NCI-H2227 treated with DMSO at 0.1 percent for 48 hours (cell line): ENCODE measurements around the gene USP54.
"Not testable (repeated sequence)": the region's sequence is repeated elsewhere in the genome, so short reads cannot be mapped to it uniquely, and the experiment has no call there.

Source experiments
- DNase-seq: peaks from one replicate; lab custom pipeline; 2025; lab: John Stamatoyannopoulos, UW

USP54 gene

GRCh38 chr10:73590881-73591799 is at the start of gene USP54:
Gene USP54 (minus strand): TSS chr10:73591342. CDS start chr10:73575658, 15,684 bp downstream.
- no peak for DNase-seq

- DNase-seq: no peak
Observed at GRCh38 chr10:73639286-73639685, 48.1 kb upstream of the USP54 start.

GRCh38 chr10:73635781-73636180 is 44.6 kb upstream of the USP54 start:
- DNase-seq: no peak

- DNase-seq: no peak
Observed at GRCh38 chr10:73634421-73634820, 43.3 kb upstream of the USP54 start.

GRCh38 chr10:73629165-73629564 is 38.0 kb upstream of the USP54 start:
- DNase-seq: no peak

- no peak for DNase-seq
Observed at GRCh38 chr10:73628405-73628804, 37.3 kb upstream of the USP54 start.

GRCh38 chr10:73627300-73627699 is 36.2 kb upstream of the USP54 start:
- no peak for DNase-seq

GRCh38 chr10:73625884-73626752 is 35.0 kb upstream of the USP54 start:
- DNase-seq: peak; percentile 85

GRCh38 chr10:73625004-73625883 is 34.1 kb upstream of the USP54 start:
- peak; percentile 48 for DNase-seq

- no peak for DNase-seq
Observed at GRCh38 chr10:73623056-73623455, 31.9 kb upstream of the USP54 start.

- not testable (repeated sequence) for DNase-seq
Observed at GRCh38 chr10:73620974-73621373, 29.8 kb upstream of the USP54 start.

GRCh38 chr10:73617143-73617542 is 26.0 kb upstream of the USP54 start:
- DNase-seq: not testable (repeated sequence)

- no peak for DNase-seq
Observed at GRCh38 chr10:73614720-73615119, 23.6 kb upstream of the USP54 start.

GRCh38 chr10:73609116-73609515 is 18.0 kb upstream of the USP54 start:
- DNase-seq: no peak

GRCh38 chr10:73601486-73601921 is 10.4 kb upstream of the USP54 start:
- DNase-seq: peak; percentile 13

- DNase-seq: no peak
Observed at GRCh38 chr10:73597346-73597745, 6.2 kb upstream of the USP54 start.

GRCh38 chr10:73593812-73594211 is 2.7 kb upstream of the USP54 start:
- DNase-seq: no peak

- DNase-seq: no peak
Observed at GRCh38 chr10:73593110-73593509, 2.0 kb upstream of the USP54 start.

GRCh38 chr10:73591935-73592699 is 975 bp upstream of the USP54 start:
- DNase-seq: peak; percentile 21

GRCh38 chr10:73589563-73590126 is 1.5 kb downstream of the USP54 start:
- DNase-seq: no peak

- DNase-seq: no peak
Observed at GRCh38 chr10:73588656-73589055, 2.5 kb downstream of the USP54 start.
